Measurements from ENCODE around the gene CACNB4.
"Not testable (repeated sequence)": the region's sequence is repeated elsewhere in the genome, so short reads cannot be mapped to it uniquely, and the experiment has no call there.

The CACNB4 gene

DNA sequence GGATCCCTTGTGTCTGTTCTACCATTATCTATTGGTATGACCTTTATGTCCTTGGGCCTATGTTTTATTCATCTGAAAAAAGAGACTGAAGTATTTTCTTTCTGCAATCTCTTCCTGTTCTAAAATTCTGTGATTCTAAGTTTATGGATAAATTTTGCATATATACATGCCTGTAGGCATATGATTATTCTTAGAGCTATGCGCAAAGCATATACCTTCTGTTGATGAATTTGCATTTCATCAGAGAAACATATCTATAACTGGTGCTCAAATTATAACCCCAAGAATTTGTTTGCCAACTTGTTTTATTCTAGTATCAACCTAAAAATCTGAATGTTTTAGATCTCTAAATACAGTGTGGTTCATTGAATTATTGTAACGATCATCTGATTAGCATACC is 6.7 kb downstream of the CACNB4 start:
- Histone ChIP-seq H2AFZ (no peak overlapping the region), H3K4me2 (ENCODE audit: low read length) (no peak overlapping the region), H3K9ac (no peak overlapping the region), H3K4me1 (peaks cover under 1% of the 10 kb centered on the region), H3K79me2 (no peaks in the 10 kb centered on the region), H3K9me3 (ENCODE audit: control insufficient read depth, low read length) (no peaks in the 10 kb centered on the region), H3K27ac (no peak overlapping the region), H3K36me3 (ENCODE audit: control insufficient read depth, insufficient read depth, low read length) (no peaks in the 10 kb centered on the region), H3K27me3 (ENCODE audit: control insufficient read depth, insufficient read depth, low read length) (no peaks in the 10 kb centered on the region), H3K4me3 (ENCODE audit: low read depth, low read length) (no peak overlapping the region)
- TF ChIP-seq CTCF (IDR thresholded peaks at IDR 0.05) = no peak

DNA sequence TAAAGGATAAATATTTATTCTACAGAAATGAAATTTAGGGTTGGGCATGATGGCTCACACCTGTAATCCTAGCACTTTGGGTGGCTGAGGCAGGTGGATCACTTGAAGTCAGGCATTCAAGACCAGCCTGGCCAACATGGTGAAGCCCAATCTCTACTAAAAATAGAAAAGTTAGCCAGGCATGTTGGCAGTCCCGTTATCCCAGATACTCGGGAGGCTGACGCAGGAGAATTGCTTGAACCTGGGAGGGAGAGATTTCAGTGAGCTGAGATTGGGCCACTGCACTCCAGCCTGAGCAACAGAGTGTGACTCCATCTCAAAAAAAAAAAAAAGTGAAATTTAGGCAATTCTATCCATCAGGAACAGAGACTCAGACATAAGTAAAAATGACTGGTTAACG is 8.1 kb downstream of the CACNB4 start:
- H3K79me2 ChIP-seq; H3K36me3 ChIP-seq (ENCODE audit: control insufficient read depth, insufficient read depth, low read length); H3K9me3 ChIP-seq (ENCODE audit: control insufficient read depth, low read length); H3K4me2 ChIP-seq (ENCODE audit: low read length); H3K9ac ChIP-seq; H3K4me1 ChIP-seq; H3K27me3 ChIP-seq (ENCODE audit: control insufficient read depth, insufficient read depth, low read length); H3K4me3 ChIP-seq (ENCODE audit: low read depth, low read length); H2AFZ ChIP-seq; H3K27ac ChIP-seq: not testable (repeated sequence)

- no peak overlapping the region for H2AFZ ChIP-seq
- H3K27ac ChIP-seq = no peak overlapping the region
- H3K79me2 ChIP-seq = no peaks in the 10 kb centered on the region
- no peak overlapping the region for H3K4me2 ChIP-seq (ENCODE audit: low read length)
- no peak overlapping the region for H3K9ac ChIP-seq
- TF ChIP-seq CTCF (IDR thresholded peaks at IDR 0.05) = no peak
- H3K4me1 ChIP-seq = no peaks in the 10 kb centered on the region
- no peaks in the 10 kb centered on the region for H3K9me3 ChIP-seq (ENCODE audit: control insufficient read depth, low read length)
- no peak overlapping the region for H3K4me3 ChIP-seq (ENCODE audit: low read depth, low read length)
- H3K36me3 ChIP-seq (ENCODE audit: control insufficient read depth, insufficient read depth, low read length) = no peaks in the 10 kb centered on the region
- no peaks in the 10 kb centered on the region for H3K27me3 ChIP-seq (ENCODE audit: control insufficient read depth, insufficient read depth, low read length)
These were observed 9.6 kb downstream of the CACNB4 start for GRCh38 chr2:152089238-152089637.

DNA sequence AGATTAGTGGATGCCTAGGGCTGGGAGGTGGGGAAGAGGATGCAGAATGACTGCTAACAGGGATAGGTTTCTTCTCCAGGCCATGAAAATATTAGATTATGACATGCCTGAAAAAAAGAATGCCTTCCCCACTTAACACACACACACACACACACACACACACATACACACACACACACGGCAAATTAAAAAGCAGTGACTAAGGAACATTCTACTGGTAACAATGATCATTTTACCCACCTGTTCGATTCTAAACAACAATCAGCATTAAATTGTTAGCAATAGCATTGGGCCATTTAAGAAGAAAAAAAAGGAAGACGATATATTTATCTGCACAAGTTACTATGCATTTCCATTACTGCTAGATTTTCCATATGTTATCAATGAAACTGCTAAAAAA is 10.8 kb downstream of the CACNB4 start:
- no peak for TF ChIP-seq CTCF (IDR thresholded peaks at IDR 0.05)
- no peaks in the 10 kb centered on the region for H3K9me3 ChIP-seq (ENCODE audit: control insufficient read depth, low read length)
- H2AFZ ChIP-seq = no peak overlapping the region
- no peak overlapping the region for H3K9ac ChIP-seq
- no peak overlapping the region for H3K4me3 ChIP-seq (ENCODE audit: low read depth, low read length)
- H3K27me3 ChIP-seq (ENCODE audit: control insufficient read depth, insufficient read depth, low read length) = no peaks in the 10 kb centered on the region
- no peak overlapping the region for H3K27ac ChIP-seq
- H3K36me3 ChIP-seq (ENCODE audit: control insufficient read depth, insufficient read depth, low read length) = no peaks in the 10 kb centered on the region
- H3K79me2 ChIP-seq = no peaks in the 10 kb centered on the region
- no peaks in the 10 kb centered on the region for H3K4me1 ChIP-seq
- H3K4me2 ChIP-seq (ENCODE audit: low read length) = no peak overlapping the region

DNA sequence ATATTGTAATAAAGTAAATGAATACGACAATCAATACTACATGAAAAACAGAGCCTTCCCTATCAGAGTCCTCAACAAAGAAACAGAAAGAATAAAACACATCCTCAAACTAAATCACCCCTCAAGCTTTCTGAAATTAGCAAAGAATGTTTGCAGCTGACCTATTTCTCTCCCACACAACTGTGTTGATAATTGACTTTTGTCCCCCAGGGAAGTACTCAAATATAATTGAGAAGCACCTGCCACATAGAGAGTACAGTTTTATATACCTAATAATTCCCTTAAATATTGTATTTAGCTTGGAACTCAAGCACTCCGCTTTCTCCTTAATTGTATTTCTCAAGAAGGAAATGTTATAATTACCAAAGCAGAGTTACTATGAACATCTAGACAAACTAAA is 12.6 kb downstream of the CACNB4 start:
- no peak overlapping the region for H3K4me3 ChIP-seq (ENCODE audit: low read depth, low read length)
- H2AFZ ChIP-seq = no peak overlapping the region
- no peak for TF ChIP-seq CTCF (IDR thresholded peaks at IDR 0.05)
- no peaks in the 10 kb centered on the region for H3K79me2 ChIP-seq
- no peaks in the 10 kb centered on the region for H3K27me3 ChIP-seq (ENCODE audit: control insufficient read depth, insufficient read depth, low read length)
- no peak overlapping the region for H3K27ac ChIP-seq
- no peak overlapping the region for H3K4me2 ChIP-seq (ENCODE audit: low read length)
- no peaks in the 10 kb centered on the region for H3K9me3 ChIP-seq (ENCODE audit: control insufficient read depth, low read length)
- H3K4me1 ChIP-seq = no peaks in the 10 kb centered on the region
- H3K36me3 ChIP-seq (ENCODE audit: control insufficient read depth, insufficient read depth, low read length) = no peaks in the 10 kb centered on the region
- no peak overlapping the region for H3K9ac ChIP-seq

All from parathyroid adenoma (tissue), 2 donors.